GM21619 (cell line): ENCODE measurements around the gene FDXR.

Experiments used
- ATAC-seq: cut with Tn5 transposase; IDR thresholded peaks from one replicate; pipeline ENCODE4 v1.9.1; 2021; ENCODE audit not compliant: unreplicated experiment

Gene FDXR

DNA sequence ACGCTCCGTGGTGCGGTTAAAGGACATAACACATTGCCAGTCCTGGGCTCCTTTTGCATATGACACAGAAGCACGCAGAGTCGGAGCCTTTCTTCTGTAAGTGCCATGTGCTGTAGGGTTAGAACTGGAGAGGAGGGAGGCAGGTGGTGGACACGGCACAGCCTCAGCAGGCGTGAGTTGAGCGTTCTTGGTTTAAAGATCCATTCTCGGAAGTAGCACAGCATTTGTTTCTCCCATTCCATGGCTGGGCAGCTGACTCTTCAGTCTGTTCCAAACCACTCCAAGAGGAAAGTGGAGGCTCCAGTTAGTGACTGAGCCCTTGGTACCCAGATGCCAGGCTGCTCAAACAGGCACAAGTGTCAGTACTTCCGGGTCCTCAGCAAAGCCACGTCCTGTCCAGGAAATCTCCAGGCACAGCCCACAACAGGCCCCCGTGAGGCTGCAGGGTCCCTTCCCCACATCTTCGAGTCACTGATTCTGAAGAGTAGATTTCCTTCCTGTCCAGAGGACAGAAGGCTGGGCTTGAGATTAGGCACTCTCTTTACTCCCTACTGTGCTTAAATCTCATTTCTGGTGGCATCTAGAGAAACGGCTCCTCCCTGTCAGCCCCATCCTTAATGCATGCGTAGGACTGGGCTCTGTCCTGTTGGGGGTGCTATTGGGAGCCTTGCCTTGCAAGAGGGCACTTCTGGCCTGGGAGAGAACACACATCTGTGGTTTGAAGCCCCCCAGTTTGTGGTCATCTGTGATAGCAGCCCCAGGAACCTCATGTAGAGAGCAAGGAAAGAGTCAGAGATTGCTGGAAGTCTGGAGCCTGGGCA is 57.0 kb downstream of the FDXR start:
- no peak for ATAC-seq

DNA sequence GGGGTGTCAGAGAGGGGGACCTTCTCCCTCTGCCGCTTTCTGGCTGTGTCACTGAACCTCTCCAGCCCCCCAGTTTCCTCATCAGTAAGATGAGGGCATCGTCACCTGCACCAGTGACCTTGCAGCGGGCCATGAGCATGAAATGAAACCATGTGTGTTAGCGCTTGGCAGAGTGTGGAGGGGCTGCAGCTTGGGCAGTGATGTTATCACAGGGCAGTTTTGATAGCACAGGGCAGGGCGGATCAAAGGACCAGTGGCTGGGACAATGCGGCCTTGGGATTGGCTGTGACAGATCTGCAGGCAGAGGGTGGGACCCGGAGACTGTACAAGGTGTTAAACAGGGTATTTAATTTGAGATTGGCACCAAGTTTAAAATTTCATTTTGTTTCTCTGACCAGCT is 57.7 kb downstream of the FDXR start:
- ATAC-seq, result no peak

DNA sequence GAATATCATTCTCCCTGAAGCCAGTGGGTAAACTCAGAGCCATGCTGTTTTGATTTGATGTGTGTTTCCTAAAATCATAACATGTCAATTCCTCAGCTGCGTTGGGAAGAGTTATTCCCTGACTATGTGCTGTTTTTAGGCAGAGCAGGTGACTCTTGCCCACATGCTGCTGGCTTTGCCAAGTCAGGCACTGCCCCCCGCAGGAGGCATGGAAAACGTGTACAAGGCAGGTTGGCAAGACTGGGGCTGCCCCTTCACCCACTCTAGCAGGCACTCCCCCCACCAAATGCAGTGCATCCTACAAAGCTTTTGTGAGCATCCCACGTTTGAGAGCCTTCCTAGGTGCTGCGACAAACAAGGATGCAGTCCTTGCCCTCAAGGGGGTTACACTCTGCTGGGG is 58.3 kb downstream of the FDXR start:
- no peak for ATAC-seq
